Fibroblast of pulmonary artery (primary cell): ENCODE measurements around the gene OLFML1.

Experiments
- DNase-seq: peaks from one replicate; pipeline ENCODE4 v3.0.0-alpha.2; 2010; ENCODE audit warnings: low read depth
- H3K4me3 ChIP-seq: replicated peaks from 2 replicates; pipeline ENCODE4 v1.5.1; 2011; ENCODE audit warnings: low read depth, mild to moderate bottlenecking, control low read depth, low read length, moderate library complexity
- TF ChIP-seq, protein P1 (sequence below): IDR thresholded peaks from 2 replicates; pipeline ENCODE4 v1.5.1; 2011; ENCODE audit warnings: mild to moderate bottlenecking, control low read depth, low read length, inconsistent platforms; ENCODE audit errors: missing control alignments

The OLFML1 gene

DNA sequence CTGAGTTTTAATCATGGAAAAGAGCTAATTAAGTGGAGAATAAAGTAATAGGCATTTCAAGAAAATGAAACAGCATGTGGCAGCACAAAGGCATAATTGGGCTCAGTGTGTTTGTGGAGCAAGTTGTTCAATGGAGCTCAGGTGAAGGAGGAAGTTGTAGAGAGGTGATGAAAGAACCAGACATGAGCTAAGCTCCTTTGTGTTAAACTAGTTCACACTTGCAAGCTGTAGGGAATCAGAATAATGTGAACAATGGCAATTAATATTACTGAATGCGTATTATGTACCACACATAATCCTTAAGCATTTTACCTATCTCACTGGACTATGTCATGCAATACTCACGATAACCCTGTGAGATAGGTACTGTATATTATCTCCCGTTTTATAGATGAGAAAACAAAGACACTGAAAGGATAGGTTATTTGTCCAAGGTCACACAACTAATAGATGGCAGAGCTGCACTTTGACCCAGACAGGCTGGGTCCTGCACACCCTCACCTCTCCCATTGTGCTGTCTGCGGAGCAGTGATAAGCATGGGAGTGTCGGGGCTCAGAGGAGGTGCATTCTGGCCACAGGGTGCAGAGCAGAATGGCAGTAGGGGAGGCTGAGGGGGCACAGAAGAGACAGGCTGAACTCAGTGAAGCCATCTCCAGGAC, 8.9 kb downstream of the OLFML1 start:
- H3K4me3 ChIP-seq, result no peak overlapping the region
- no peak for DNase-seq
- TF ChIP-seq, protein P1, sequence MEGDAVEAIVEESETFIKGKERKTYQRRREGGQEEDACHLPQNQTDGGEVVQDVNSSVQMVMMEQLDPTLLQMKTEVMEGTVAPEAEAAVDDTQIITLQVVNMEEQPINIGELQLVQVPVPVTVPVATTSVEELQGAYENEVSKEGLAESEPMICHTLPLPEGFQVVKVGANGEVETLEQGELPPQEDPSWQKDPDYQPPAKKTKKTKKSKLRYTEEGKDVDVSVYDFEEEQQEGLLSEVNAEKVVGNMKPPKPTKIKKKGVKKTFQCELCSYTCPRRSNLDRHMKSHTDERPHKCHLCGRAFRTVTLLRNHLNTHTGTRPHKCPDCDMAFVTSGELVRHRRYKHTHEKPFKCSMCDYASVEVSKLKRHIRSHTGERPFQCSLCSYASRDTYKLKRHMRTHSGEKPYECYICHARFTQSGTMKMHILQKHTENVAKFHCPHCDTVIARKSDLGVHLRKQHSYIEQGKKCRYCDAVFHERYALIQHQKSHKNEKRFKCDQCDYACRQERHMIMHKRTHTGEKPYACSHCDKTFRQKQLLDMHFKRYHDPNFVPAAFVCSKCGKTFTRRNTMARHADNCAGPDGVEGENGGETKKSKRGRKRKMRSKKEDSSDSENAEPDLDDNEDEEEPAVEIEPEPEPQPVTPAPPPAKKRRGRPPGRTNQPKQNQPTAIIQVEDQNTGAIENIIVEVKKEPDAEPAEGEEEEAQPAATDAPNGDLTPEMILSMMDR, result no peak

DNA sequence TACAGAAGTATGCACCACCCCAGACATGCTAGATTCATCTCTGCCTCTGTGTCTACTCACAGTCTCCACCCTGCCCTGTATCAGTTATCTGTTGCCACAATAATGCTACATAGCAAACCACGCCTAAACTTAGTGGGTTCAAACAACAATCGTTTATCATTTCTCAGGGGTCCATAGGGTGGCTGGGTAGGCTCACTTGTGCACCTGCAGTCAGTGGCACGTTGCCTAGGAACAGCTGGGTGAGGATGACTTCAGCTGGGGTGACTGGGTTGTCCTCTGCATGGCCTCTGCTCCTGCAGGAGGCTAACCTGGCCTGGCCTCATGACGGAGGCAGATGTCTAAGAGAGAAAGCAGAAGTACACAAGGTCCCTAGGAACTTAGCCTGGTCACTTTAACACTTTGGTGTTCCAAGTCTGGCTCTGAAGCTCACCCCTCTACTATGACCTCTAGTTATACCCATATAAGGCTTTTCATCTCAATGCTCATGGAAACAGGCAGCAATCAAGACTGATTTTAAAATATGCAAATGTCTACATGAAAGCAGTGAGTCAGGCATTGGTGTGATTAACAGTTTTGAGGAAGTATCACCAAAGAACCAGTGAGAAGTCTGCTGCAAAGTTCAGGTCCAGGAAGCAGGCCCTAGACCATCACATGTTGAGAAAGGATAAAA, 10.7 kb downstream of the OLFML1 start:
- TF ChIP-seq, protein P1, result no peak
- no peak overlapping the region for H3K4me3 ChIP-seq
- DNase-seq, result no peak

DNA sequence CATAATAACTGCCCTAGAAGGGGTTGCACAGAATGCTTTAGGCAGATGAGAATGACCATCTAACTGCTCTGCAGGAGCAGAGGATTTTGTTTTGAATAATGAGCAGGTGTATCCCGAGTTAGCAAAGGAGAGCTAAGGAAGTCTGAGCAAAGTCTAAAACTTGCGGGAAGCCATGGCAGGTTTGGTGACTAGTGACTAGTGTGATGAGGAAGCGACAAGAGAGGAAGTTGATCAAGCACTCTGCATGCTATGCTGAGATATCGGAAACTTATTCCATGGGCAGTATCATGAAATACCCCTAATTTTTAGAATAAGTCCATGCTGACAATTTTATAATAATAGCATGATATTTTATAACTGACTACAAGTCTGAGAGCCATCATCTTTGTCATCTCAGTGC, 12.9 kb downstream of the OLFML1 start:
- TF ChIP-seq, protein P1, result no peak
- DNase-seq, result no peak
- no peak overlapping the region for H3K4me3 ChIP-seq

DNA sequence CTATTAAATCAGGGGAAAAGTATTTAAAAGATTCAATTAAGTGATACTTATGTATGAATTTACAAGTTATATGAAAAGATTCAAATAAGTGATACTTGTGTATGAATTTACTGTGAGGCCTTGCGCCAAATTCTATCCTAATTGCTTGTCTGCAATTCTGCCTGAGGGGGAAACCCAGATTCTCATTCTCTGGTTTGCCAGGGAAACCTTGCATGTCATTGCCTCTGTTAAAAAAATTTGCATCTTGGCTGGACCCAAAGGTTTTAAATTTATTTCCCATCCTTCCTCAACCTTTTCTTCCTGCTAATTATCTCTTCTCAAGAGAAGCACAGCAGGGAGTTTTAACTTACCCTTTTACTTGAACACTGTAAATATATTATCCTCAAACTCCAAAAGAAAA, 13.8 kb downstream of the OLFML1 start:
- no peak overlapping the region for H3K4me3 ChIP-seq
- TF ChIP-seq, protein P1, result no peak
- no peak for DNase-seq

DNA sequence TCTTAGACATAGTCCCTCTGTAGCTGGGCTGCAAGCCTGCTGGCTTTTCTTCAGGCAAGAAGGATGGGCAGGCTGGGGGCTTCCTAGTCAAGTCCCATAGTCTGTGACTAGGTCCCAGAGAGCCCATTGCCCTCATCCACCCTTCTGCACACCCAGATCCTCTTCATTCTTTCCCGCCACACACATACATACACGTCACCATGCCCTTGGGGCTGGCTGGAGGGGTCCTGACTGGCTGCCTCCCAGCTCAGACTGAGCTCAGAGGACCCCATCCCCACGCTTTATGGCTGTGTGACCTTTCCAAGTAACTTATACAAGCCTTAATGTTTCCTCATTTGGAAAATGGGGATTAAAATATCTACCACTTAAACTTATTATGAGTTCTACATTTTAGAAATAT, 14.9 kb downstream of the OLFML1 start:
- TF ChIP-seq, protein P1, result no peak
- H3K4me3 ChIP-seq, result no peak overlapping the region
- DNase-seq, result no peak

DNA sequence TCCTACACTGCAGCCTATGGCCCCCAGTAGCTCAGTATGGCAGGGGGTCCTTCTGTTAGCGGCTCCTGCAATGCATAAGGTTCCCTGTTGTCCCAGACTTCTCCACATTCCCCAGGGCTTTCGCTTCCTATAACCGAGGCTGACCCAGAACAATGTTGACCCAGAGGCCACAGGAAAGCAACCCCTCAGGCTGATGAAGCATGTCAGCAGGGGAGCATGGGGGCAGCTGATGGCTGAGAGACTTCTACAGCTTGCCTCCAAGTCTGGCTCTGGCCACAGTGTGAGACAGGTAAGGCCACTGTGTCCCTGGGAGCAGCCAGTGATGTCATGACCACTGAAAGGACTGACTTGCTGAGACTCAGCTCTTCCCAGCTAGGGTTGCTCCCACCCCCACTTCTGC, 15.9 kb downstream of the OLFML1 start:
- no peak for DNase-seq
- no peak overlapping the region for H3K4me3 ChIP-seq
- TF ChIP-seq, protein P1, result no peak

DNA sequence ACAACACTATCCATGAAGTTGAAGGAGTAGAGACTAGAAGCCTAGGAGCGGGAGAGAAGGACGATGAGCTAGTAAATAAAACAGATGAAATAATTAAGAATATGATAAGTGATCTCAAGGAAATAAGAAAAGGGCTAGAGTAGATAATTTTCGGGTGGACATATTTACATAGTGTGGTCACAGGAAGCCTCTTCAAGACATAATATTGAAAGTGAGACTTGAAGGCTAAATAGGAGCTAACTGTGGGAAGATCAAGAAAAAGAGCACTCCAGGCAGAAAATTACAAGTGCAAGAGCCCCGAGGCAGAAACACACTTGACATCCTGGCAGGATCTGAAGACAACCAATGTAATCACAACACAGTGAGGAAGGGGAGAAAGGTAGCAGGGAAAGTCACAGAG, 16.6 kb downstream of the OLFML1 start:
- DNase-seq, result no peak
- no peak overlapping the region for H3K4me3 ChIP-seq
- TF ChIP-seq, protein P1, result no peak
